HCT116 (cell line): Measurements from ENCODE around the gene ZNF697. TPM values are rescaled to one million over a fixed set of nuclear protein-coding genes. Genes with fewer than 3 reads are reported as not detected.

Source experiments
- ATAC-seq: fragments of 200-7000 bp; cut with Tn5 transposase; 2 replicates; pipeline ENCODE4 v1.9.1; 2020; ENCODE audit warnings: mild to moderate bottlenecking, moderate library complexity
- BruUV-seq: library from RNA; stranded (reverse); fragments of 400-500 nt; replicated peaks from 2 replicates; lab custom pipeline; 2021; lab: Mats Ljungman, UMichigan
- CTCF ChIA-PET: fragments of 300-600 bp; sonication (Branson Sonifier 250); formaldehyde crosslinking; loops from one replicate; lab custom pipeline; 2021; ENCODE audit warnings: antibody characterized with exemption; lab: Charles Lee
- POLR2A ChIA-PET: fragments of 300-600, 350-600 bp; sonication (Branson Sonifier 250); formaldehyde crosslinking; loops from one replicate; lab custom pipeline; 2021; ENCODE audit warnings: antibody characterized with exemption; lab: Charles Lee
- RAD21 ChIA-PET, 2 experiments: fragments of 300-600 bp; sonication (Branson Sonifier 250); formaldehyde crosslinking; loops; one replicate each; lab custom pipeline; 2023; ENCODE audit warnings: low total read pairs in 2 of 2; ENCODE audit not compliant: uncharacterized antibody in 2 of 2, unreplicated experiment in 2 of 2, low non-redundant PET in 1 of 2; lab: Charles Lee
- DNase-seq: peaks from one replicate; pipeline ENCODE4 v3.0.0-alpha.2; 2010; ENCODE audit warnings: low read depth, low spot score
- H2AFZ ChIP-seq: fragments of 200-600 bp; shearing (Covaris generic), sonication (generic); 2 replicates; pipeline ENCODE4 v1.6.1; 2017; ENCODE audit warnings: low read depth, mixed run types, mixed read lengths, antibody characterized with exemption, low read length; ENCODE audit not compliant: poor library complexity, severe bottlenecking
- H3K27ac ChIP-seq: 2 replicates; pipeline ENCODE4 v1.5.1; 2012; ENCODE audit warnings: low read depth, low read length
- H3K27me3 ChIP-seq: fragments of 200-600 bp; sonication (generic); 2 replicates; pipeline ENCODE4 v1.6.1; 2016; ENCODE audit warnings: mixed run types, low read length, mixed read lengths; ENCODE audit not compliant: insufficient read depth
- H3K36me3 ChIP-seq, 2 experiments: fragments of 200-500 bp in 1 of 2; fragments of 200-600 bp in 1 of 2; sonication (Bioruptor generic) in 1 of 2; sonication (generic) in 1 of 2; 2 replicates each; pipeline versions ENCODE4 v1.5.1 to v1.6.1; 2014 to 2016; ENCODE audit warnings: low read length in 2 of 2, inconsistent platforms in 1 of 2, mixed read lengths in 1 of 2, mixed run types in 1 of 2; ENCODE audit not compliant: insufficient read depth in 2 of 2, control insufficient read depth in 1 of 2
- H3K4me1 ChIP-seq, 2 experiments: fragments of 200-600 bp in 1 of 2; sonication (generic) in 1 of 2; 2 replicates each; pipeline versions ENCODE4 v1.5.1 to v1.6.1; 2012 to 2017; ENCODE audit warnings: low read length in 2 of 2, inconsistent platforms in 1 of 2, mild to moderate bottlenecking in 1 of 2, mixed read lengths in 1 of 2, mixed run types in 1 of 2, moderate library complexity in 1 of 2; ENCODE audit not compliant: insufficient read depth in 2 of 2, control insufficient read depth in 1 of 2
- H3K4me2 ChIP-seq: fragments of 200-600 bp; sonication (generic); 2 replicates; pipeline ENCODE4 v1.6.1; 2017; ENCODE audit warnings: mixed run types, low read length, mixed read lengths
- H3K4me3 ChIP-seq, 2 experiments: fragments of 200-600 bp in 1 of 2; sonication (generic) in 1 of 2; replicated peaks in 1 of 2; 2 replicates each; pipeline ENCODE4 v1.5.1; 2011 to 2016; ENCODE audit warnings: low read length in 2 of 2, control low read depth in 1 of 2, low read depth in 1 of 2, mild to moderate bottlenecking in 1 of 2, mixed read lengths in 1 of 2, mixed run types in 1 of 2
- H3K79me2 ChIP-seq: fragments of 200-600 bp; sonication (generic); 2 replicates; pipeline ENCODE4 v1.6.1; 2017; ENCODE audit warnings: mild to moderate bottlenecking, mixed run types, low read length, moderate library complexity, mixed read lengths; ENCODE audit not compliant: insufficient read depth
- H3K9ac ChIP-seq: fragments of 200-600 bp; sonication (generic); 2 replicates; pipeline ENCODE4 v1.6.1; 2016; ENCODE audit warnings: low read length, mixed read lengths
- H3K9me2 ChIP-seq: fragments of 200-600 bp; sonication (generic), shearing (Covaris generic); 2 replicates; pipeline ENCODE4 v1.6.1; 2017; ENCODE audit warnings: mixed run types, mild to moderate bottlenecking, moderate library complexity; ENCODE audit not compliant: insufficient read depth
- H3K9me3 ChIP-seq, 2 experiments: fragments of 200-500 bp in 1 of 2; fragments of 200-600 bp in 1 of 2; sonication (Bioruptor generic) in 1 of 2; sonication (generic) in 1 of 2; 2 replicates each; pipeline ENCODE4 v1.6.1; 2014 to 2017; ENCODE audit warnings: low read length in 2 of 2, mixed read lengths in 2 of 2, inconsistent platforms in 1 of 2, low read depth in 1 of 2, mild to moderate bottlenecking in 1 of 2, mixed run types in 1 of 2, moderate library complexity in 1 of 2; ENCODE audit not compliant: control insufficient read depth in 1 of 2, insufficient read depth in 1 of 2
- H4K20me1 ChIP-seq: fragments of 200-600 bp; sonication (generic), shearing (Covaris generic); 2 replicates; pipeline ENCODE4 v1.6.1; 2017; ENCODE audit warnings: mixed run types, mild to moderate bottlenecking, moderate library complexity; ENCODE audit not compliant: insufficient read depth
- ATF3 ChIP-seq: IDR thresholded peaks from 2 replicates; pipeline ENCODE4 v1.6.1; 2012
- CBX3 ChIP-seq: IDR thresholded peaks from 2 replicates; pipeline ENCODE4 v1.6.1; 2012; ENCODE audit warnings: low read depth
- CEBPB ChIP-seq: IDR thresholded peaks from 2 replicates; pipeline ENCODE4 v1.6.1; 2012; ENCODE audit warnings: low read depth
- CTCF ChIP-seq, 3 experiments: fragments of 200-600 bp in 1 of 3; sonication (generic) in 1 of 3; IDR thresholded peaks in 2 of 3; conservative IDR thresholded peaks in 1 of 3; 2 replicates each; pipeline ENCODE4 v1.5.1; 2012 to 2017; ENCODE audit warnings: low read depth in 2 of 3, low read length in 2 of 3, antibody characterized with exemption in 1 of 3, borderline replicate concordance in 1 of 3, control low read depth in 1 of 3, mild to moderate bottlenecking in 1 of 3, mixed read lengths in 1 of 3, mixed run types in 1 of 3, moderate library complexity in 1 of 3; ENCODE audit not compliant: insufficient read depth in 1 of 3
- EGR1 ChIP-seq: IDR thresholded peaks from 2 replicates; pipeline ENCODE4 v1.6.1; 2012; ENCODE audit warnings: low read depth
- ELF1 ChIP-seq: IDR thresholded peaks from 2 replicates; pipeline ENCODE4 v1.6.1; 2012; ENCODE audit warnings: low read depth, borderline replicate concordance
- FOSL1 ChIP-seq: IDR thresholded peaks from 2 replicates; pipeline ENCODE4 v1.6.1; 2012; ENCODE audit warnings: low read depth
- MAX ChIP-seq: IDR thresholded peaks from 2 replicates; pipeline ENCODE4 v1.6.1; 2012
- POLR2A ChIP-seq: IDR thresholded peaks from 2 replicates; pipeline ENCODE4 v1.7.0; 2011; ENCODE audit warnings: borderline replicate concordance; ENCODE audit not compliant: insufficient read depth, insufficient read length; ENCODE audit errors: extremely low read depth
- POLR2AphosphoS5 ChIP-seq: IDR thresholded peaks from 2 replicates; pipeline ENCODE4 v1.6.1; 2011; ENCODE audit warnings: mild to moderate bottlenecking, low read depth, low read length, moderate library complexity
- RAD21 ChIP-seq: IDR thresholded peaks from 2 replicates; pipeline ENCODE4 v1.6.1; 2012; ENCODE audit warnings: low read depth, mild to moderate bottlenecking
- REST ChIP-seq: IDR thresholded peaks from 2 replicates; pipeline ENCODE4 v1.6.1; 2012; ENCODE audit warnings: low read depth
- SIN3A ChIP-seq: IDR thresholded peaks from 2 replicates; pipeline ENCODE4 v1.6.1; 2012; ENCODE audit warnings: low read depth
- SP1 ChIP-seq: IDR thresholded peaks from 2 replicates; pipeline ENCODE4 v1.6.1; 2012; ENCODE audit warnings: low read depth
- TCF7L2 ChIP-seq: IDR thresholded peaks from 2 replicates; pipeline ENCODE4 v1.7.0; 2011; ENCODE audit warnings: borderline replicate concordance, inconsistent platforms; ENCODE audit not compliant: insufficient read depth, insufficient read length; ENCODE audit errors: extremely low read depth
- YY1 ChIP-seq: IDR thresholded peaks from 2 replicates; pipeline ENCODE4 v1.6.1; 2011; ENCODE audit warnings: low read length, low read depth, moderate library complexity, mild to moderate bottlenecking; ENCODE audit not compliant: insufficient replicate concordance; ENCODE audit errors: extremely low read depth
- ZBTB33 ChIP-seq: IDR thresholded peaks from 2 replicates; pipeline ENCODE4 v1.6.1; 2011; ENCODE audit warnings: mild to moderate bottlenecking, low read length, moderate library complexity; ENCODE audit not compliant: insufficient replicate concordance; ENCODE audit errors: extremely low read depth
- ZFX ChIP-seq: fragments of 450-650 bp; IDR thresholded peaks from 2 replicates; pipeline ENCODE4 v1.6.1; 2017
- intact Hi-C: fragments of 100-400 bp; cut with micrococcal nuclease; formaldehyde crosslinking; loops from 2 replicates; pipeline ENCODE4 v1.10.0; 2022
- total RNA-seq: library from RNA; stranded (reverse); gene quantifications from one replicate; pipeline ENCODE4 v1.2.1, GENCODE V29; 2021; ENCODE audit not compliant: unreplicated experiment

The ZNF697 gene
- total RNA-seq, 1 experiment from 2014 or later: 5.9 TPM

GRCh38 chr1:119674111-119674526 lies 26.1 kb upstream of the ZNF697 start:
- Histone ChIP-seq H3K27ac (no peak overlapping the region), H2AFZ (peak overlapping the region; percentile 70), H3K36me3 (no peaks in the 10 kb centered on the region), H3K9me2 (no peaks in the 10 kb centered on the region), H3K4me3 (no peak overlapping the region), H3K27me3 (no peaks in the 10 kb centered on the region), H3K4me2 (peak overlapping the region; percentile 73), H3K9me3 (no peaks in the 10 kb centered on the region), H3K79me2 (no peaks in the 10 kb centered on the region), H3K4me1 (peaks cover 10 to 25% of the 10 kb centered on the region in 2 experiments), H4K20me1 (no peaks in the 10 kb centered on the region), H3K9ac (no peak overlapping the region)
- DNase-seq: no peak
- ATAC-seq: no peak
- no TSS peak for BruUV-seq
- RAD21 ChIA-PET: interaction anchor here in 1 of 2 experiments (1.3 kb wide), 1 partner anchor 63 kb away, joined by 3 read pairs; no protein-coding TSS in a partner anchor
- intact Hi-C loops: loop anchor here (10.0 kb wide), 1 partner anchor 199 kb away; no protein-coding TSS in a partner anchor
- TF ChIP-seq CBX3 (no peak), POLR2A (no peak), POLR2AphosphoS5 (no peak), TCF7L2 (no peak), ATF3 (no peak), SIN3A (no peak), RAD21 (no peak), CEBPB (no peak), MAX (no peak), CTCF (IDR thresholded peaks at IDR 0.05 in 2 of 3, conservative IDR thresholded peaks at IDR 0.05 in 1 of 3; ENCODE audit: borderline replicate concordance in 1 of 3, insufficient read depth in 1 of 3, low read depth in 2 of 3, low read length in 2 of 3) (no peak), SP1 (no peak), EGR1 (no peak), ELF1 (no peak), YY1 (no peak), ZFX (no peak), FOSL1 (no peak), ZBTB33 (no peak), REST (no peak)
- POLR2A ChIA-PET: interaction anchor here (1.0 to 1.4 kb wide), 3 partner anchors 17 to 38 kb away, joined by 3 to 4 read pairs (median 3); partner anchors contain the start of genes PHGDH and ZNF697
- CTCF ChIA-PET: interaction anchor here (1.2 to 4.6 kb wide), 12 partner anchors 10 to 124 kb away, joined by 4 to 69 read pairs (median 11); partner anchors contain the start of gene ZNF697
